Glomerular endothelial cell (primary cell): ENCODE results near the gene SOSTDC1. TPM values are rescaled to one million over a fixed set of nuclear protein-coding genes. Genes with fewer than 3 reads are reported as not detected.
"Not testable (repeated sequence)": the region's sequence is repeated elsewhere in the genome, so short reads cannot be mapped to it uniquely, and the experiment has no call there.

Experiments
- DNase-seq: peaks from one replicate; pipeline ENCODE4 v3.0.0-alpha.2; 2011; ENCODE audit warnings: low read depth, low spot score; ENCODE audit errors: extremely low read depth
- total RNA-seq: library from RNA; depleted of rRNA; stranded (reverse); fragments of >200 nt; gene quantifications from 2 replicates; pipeline ENCODE4 v1.2.3, GENCODE V29; 2015

Gene SOSTDC1
- total RNA-seq, 1 donor from 2014 or later, result not detected

DNA sequence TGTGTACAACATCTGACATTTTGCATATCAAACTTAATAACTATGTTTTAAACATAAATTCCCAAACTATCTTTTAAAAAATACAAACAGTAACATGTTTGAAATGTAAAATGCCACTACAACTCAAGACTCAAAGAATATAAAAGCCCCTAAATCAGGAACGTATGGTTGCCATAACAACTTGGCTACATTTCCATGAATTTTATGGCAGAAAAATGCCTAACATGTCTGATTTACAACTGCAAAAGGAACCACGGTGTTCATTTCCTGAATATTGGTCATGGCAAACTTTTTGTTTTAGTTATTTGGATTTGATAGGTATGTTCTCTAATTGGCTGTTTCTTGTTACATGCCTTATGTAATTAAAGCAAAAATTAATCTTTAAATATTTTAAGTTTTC lies 2.0 kb downstream of the SOSTDC1 start:
- DNase-seq, result no peak

DNA sequence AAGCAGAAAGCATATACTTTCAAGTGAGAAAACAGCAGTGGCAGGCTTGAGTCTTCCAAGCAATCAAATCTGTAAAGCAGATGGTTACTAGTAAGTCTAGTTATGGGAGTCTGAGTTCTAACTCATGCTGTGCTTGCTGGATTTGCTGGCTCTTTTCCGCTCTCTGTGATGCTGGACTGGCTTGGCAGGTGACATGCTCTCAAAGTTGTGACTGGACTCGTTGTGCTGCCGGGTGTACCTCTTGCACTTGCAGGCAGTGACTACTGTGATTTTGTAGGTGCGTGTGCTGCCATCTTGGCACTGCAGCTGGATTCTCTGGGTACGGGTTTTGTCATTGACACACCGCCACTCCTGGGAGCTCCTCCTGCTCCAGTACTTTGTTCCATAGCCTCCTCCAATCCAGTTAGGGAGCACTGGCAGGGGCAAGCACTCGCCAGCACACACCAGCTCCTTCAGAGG lies 3.1 kb downstream of the SOSTDC1 start:
- no peak for DNase-seq

DNA sequence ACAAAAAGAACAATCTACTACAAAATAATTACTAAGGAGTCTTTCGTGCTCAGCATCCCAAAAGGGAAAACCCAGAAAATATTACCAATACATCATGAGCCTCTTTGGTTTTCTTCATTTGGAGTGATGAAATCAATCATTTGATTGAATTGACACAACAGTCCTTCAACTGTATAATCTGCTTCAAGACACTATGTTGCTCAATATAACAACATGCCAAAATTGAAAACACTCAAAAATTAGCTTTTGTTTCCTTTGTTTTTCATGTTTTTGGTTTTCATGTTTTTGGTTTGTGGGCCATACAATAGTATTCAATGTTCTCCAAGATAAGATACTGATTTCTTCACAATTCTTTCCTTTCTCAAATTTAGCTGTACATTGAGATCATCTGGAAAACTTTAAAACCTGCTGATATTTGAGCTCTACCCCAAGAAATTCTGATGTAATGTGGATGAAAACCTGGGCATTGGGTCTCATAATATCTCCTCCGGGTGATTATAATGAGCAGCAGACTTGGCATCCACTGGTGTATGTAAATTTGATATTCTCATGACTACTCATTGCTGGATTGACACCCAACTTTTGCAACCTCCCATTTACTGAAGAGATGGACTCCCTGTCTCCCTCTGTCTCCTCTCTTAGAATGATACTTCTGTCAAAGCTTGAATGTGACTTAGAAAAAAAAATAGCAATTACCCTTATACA lies 4.6 kb downstream of the SOSTDC1 start:
- DNase-seq, result no peak

DNA sequence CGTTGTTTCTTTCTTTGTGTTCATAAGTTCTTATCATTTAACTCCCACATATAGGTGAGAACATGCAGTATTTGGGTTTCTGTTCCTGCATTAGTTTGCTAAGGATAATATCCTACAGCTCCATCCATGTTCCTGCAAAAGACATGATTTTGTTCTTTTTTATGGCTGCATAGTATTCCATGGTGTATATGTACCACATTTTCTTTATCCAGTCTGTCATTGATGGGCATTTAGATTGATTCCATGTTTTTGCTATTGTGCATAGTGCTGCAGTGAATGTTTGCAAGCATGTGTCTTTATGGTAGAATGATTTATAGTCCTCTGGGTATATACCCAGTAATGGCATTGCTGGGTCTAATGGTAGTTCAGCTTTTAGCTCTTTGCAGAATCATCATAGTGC lies 9.2 kb downstream of the SOSTDC1 start:
- DNase-seq, result not testable (repeated sequence)

DNA sequence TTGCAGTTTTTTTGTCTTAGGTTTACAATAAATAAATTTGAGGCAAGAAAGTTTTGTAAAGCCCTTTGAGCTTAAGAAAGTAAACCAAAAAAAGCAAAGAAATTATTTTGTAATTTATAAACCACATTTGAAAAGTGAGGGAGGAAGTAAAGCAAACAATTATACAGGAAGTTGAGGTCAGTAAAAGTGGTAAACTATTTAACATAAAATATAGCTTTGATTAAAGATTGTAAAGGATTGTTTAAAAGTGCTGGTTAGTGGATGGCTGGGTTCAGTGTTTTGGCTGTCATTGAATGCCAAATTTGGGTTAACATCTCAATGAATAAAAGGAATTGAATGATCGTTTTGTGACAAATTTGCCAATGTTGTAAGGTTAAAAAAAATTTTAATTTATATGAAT lies 9.9 kb downstream of the SOSTDC1 start:
- DNase-seq, result no peak

DNA sequence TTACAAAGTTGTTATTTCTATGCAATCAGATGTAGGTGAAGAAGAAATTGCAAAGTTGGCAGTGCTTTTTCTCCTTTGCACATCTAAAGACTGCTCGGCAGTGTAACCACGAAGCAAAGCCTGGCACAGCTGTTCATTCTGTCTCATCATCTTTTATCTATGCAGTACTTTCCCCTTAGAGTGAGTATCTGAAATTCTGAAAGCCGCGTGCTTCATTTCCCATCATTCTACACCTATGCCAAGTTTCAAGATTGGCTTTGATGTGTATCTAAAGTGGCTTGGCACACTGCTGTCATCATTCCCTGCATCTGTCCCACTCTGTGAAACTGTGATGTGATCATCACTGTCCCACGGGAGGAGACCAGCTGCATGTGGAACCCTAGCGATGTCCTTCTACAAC lies 15.2 kb downstream of the SOSTDC1 start:
- no peak for DNase-seq

DNA sequence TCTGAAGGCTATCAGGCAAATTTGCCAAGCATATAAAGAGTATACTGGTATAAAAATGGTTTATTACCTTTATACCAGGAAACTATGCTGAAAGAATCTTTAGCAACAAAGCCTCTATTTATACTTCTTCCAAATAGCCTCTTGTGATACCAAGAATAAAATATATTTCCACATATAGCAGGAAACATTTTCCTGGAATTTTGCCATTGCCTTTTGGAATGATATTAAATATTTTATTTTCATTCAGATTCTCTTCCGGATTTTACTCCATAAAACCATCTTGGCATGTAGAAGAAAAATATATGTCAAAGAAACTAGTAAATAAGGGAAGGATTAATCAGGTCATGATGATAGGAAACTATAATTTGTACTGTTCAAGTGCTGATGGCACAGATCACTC lies 17.7 kb downstream of the SOSTDC1 start:
- no peak for DNase-seq

DNA sequence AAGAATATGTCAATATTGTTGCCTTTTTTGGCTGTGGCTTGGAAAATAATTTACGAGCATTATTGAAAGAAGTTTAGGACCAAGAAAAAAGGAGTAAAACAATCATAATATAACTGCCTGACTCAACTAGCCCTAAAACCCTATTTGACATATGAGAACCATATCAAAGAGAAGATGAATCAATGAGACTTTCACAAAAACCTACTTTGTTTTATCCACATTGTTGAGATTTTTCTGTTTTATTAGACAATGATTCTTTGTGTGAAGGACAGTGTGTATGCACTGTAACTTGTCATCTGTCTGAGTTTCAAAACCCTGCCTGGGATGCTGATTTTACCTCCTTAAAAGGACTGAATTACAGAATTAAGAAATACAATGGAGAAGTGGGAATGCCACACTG lies 19.0 kb downstream of the SOSTDC1 start:
- DNase-seq, result no peak

DNA sequence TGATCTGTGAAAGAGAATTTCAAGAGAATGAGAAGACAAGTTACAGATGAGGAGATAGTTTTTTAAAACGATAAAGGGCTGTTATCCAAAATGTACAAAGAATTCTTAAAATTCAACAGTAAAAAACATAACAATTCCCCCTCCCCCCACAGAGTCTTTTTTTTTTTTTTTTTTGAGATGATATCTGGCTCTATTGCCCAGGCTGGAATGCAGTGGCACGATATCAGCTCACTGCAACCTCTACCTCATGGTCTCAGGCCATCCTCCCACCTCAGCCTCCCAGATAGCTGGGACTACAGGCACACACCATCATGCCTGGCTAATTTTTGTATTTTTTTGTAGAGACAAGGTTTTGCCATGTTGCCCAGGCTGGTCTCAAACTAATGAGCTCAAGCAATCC lies 21.7 kb downstream of the SOSTDC1 start:
- not testable (repeated sequence) for DNase-seq

DNA sequence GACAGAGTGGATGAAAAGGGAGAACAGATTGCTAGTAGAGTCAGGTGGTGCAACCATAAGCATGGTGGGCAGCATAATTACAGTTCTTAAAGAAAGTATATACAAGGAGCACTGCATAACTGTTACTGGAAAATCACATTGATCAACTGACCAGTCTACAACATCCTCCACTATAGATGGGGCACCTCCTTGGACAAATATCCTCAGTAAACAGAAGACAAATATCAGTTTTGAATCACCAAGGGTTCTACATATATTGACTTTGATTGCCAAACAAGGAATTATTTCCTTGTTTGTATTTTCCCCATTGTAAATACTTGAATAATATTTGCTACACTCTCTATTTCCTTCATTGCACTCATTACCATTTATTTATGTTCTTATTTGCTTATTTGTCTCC lies 26.6 kb downstream of the SOSTDC1 start:
- DNase-seq, result no peak

DNA sequence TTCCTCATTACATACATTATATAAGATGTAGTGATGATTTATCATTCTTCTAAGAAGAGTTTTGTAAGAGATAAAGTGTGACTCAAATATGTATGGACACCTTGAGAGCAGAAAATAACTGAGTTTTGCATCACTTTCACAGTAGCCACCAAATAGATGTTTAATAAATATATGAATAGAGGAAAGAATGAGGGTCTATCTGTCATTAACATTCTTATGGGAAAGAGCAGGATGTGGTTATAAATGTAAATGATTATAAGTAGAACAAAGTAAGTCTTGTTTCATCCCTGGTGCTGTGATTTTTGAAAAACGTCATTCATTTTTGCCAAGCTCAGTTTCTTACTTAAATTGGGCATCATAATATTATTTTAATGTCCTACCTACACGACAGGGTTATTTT lies 29.2 kb downstream of the SOSTDC1 start:
- DNase-seq, result no peak

DNA sequence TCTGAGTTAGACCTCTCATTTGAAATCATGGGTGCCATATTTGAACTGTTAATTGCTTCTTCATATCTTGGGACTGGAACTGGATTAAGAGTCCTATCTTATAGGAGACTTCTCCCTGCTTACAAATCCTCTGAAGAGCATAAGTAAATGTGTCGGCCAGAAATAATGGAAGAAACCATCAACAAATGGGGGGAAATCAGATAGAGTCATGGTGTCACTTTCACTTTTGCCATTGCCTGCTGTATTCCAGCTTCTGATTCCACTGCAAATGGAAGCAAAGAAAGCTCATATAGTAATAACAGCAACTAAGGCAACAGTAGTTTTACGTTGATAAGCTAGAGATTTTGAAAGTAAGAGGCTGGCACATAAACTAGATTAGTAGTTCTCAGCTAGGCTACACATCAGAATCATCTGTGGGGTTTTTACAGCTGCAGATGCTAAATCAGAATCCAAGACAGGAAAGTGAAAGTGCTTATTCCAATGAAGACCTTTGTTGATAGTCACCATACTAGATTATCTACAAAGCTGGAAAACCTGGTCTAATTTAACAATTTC lies 31.9 kb downstream of the SOSTDC1 start:
- DNase-seq, result no peak

DNA sequence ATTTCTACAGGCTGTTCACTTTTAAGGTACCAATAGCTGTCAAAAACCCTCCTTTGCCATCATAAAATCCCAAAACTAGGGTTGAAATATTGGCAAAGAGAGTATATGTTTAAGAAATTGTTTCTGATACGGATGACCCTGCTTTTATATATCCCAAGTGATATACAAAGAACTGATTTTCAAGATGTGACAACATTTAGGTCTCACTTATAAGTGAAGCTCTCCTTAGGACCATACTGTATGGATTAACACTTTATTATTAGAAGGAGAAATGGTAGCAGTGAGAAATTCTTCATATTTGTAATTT lies 33.2 kb downstream of the SOSTDC1 start:
- no peak for DNase-seq

DNA sequence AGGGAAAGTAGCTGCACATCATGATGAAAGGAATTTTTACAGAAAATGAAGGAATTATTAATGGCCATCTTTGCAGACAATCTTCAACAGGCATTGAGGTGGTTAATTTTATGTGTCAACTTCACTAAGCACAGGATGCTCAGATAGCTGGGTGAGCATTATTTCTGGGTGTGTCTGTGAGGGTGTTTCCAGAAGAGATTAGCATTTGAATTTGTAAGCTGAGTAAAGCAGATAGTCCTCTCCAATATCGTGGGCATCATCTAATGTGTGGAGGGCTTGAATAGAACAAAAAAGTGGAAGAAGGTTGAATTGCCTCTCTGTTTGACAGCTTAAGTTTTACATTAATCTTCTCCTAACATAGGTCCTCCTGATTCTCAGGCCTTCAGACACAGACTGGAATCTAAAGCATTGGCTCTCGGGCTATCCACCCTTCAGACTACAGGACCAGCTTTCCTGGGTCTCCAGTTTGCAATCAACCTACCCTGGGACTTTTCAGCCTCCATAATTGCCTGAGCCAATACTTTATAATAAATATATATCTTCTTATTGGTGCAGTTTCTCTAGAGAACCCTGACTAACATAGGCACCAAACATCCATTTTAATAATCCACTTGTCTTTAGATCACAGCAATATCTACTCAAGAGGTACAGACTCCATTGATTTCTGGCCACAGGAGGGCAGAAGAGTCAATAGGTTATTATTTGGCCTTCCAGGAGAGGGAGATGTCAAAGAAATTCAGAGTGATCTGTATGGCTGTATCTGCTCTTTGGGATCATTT lies 33.7 kb downstream of the SOSTDC1 start:
- DNase-seq, result no peak

DNA sequence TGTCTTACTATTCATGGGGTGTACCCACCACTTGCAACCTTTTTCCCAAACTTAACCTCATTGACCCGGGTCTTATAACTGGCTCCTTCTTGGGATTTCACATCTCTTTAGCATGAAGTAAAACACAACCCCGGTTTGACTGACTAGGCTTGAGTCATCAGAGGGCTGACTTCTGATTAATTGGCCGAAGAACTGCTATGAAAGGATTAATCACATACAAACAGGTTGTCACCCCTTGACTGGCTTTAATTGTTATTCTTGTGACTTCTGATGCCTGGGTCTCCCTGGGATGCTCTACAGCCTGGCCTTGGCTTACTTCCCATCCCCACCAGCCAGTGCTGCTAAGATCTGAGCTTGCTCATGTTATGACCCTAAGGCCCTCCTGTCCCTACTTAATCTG lies 35.4 kb downstream of the SOSTDC1 start:
- no peak for DNase-seq

DNA sequence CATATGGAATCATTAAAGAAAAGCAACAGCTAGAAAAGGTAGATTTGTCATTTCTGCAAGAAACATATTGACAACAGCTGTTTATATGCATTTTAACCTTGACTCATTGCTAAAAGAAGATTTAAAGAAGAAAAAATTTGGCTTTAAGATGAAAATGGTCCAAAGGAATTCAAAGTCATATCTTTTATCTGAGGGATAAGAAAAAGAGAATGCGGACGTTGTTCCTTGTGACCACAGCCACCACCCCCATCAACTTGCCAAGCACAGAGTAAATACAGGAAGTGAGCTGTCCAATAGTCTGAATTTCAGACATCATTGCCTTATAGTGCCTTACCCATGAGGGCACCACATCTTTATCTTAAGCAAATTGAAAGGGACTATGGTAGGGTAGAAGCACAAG lies 36.9 kb downstream of the SOSTDC1 start:
- no peak for DNase-seq

DNA sequence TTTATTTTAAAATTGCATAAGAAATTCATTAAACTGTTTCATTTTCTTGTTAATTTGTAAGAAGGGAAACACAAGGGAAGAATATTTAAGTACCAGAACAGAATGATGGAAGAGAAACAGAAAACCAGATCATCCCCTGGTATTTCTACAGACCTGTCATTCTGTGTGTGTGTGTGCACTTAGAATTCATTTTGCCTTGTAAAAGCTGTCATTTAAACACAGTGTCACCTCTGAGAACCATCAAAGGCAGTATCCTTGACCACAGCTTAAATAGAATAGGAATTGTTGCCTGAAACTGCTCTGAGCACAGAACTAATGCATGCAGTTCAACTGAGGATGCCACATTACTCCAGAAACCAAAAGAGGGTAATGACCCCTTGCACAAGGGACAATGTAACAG lies 37.4 kb downstream of the SOSTDC1 start:
- no peak for DNase-seq

DNA sequence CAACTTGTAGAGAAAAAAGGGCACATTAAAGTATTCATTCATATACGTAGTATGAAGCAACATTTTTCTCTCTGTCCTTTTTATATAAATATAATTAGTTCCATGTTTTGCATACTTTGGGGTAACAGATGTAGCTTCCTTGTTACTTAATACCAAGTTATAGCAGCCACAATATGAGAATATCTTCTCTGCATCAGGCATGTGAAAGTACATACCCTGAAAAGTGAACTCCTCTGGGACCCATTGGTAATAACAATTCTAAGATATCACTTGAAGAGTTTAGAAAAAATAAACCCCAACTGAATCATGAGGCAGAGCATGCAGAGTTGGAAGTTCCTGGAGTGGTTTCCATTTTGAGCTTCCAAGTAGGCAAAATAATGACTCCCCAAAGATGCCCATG lies 41.8 kb downstream of the SOSTDC1 start:
- no peak for DNase-seq

DNA sequence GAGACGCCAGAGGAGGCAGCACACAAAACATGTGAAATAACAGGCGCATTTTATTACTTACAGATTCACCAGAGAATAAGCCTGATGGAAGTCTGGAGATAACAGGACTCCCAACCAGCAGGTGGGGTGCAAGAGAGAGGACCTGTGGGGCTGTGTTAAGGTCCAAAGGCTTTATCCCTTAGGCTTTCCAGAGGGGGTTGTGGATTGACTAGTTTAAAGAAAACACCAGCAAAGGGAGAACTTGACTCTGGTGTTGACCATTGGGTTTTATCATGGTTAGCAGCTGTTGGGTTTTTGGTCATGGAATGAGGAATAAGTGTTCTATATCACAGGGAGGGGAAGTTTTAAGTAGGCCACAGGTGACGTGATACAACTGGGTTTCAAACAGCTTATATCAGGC lies 42.6 kb downstream of the SOSTDC1 start:
- no peak for DNase-seq

DNA sequence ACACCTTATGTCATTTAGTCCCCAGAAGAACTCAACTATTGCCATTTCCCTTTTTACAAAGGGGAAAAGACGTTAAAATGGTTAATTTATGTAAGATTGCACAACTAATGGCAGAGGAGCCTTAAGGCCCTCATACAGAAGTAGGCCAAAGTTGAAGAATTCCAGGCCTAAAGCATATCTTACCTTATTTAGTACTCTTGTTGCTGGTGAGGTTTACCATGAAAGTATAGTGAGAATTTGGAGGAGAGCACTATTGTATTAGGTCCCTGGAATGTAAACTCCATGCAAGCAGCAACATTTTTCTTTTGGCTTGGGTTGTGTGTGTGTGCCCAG lies 43.5 kb downstream of the SOSTDC1 start:
- DNase-seq, result no peak

DNA sequence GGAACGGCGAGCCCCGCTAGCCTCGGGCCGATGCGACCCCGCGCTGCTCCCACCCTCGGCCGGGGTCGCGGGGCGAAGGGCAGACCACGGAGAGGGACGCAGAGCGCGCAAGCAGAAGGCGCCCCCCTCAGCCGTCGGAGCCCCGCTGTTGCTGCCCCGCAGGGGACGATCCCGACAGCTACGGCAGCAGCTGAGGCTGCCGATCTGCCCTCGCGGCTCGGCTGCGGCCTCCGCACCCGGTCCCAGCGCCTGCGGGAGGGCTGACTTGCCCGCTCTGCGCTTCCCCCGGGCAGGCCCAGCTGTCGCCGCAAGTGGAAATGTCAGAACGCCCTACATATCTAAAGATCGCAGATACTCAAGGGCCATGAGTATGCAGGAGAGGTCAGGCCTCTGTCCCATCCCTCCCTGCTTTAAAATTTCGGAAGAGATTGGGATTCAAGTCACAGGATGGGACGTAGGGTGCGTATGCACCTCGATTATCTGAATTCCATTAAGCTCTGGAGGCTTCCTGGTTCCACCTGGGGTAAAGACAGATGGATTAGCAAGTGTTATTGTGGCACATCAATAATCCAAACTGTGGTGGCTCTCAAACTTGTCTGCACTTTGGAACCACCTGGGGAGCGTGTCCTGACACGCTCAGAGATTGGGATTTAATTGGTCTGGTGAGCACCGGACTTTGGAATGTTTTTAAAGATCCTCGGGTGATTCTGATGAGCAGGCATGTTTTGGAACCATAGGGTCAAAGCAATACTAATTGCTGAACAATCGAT lies 44.0 kb downstream of the SOSTDC1 start, which contains the start of gene CRPPA:
Gene CRPPA, minus strand, starts transcription at position 206 of the 770 bp plus-strand sequence. CDS start 216 bp downstream, outside the sequence.
- no peak for DNase-seq
